K562 (cell line): ENCODE measurements around the gene KCP. TPM values are rescaled to one million over a fixed set of nuclear protein-coding genes. Genes with fewer than 3 reads are reported as not detected.

Source experiments
- ARNT ChIP-seq, 2 experiments: fragments of 450-650 bp; IDR thresholded peaks; 2 replicates each; pipeline ENCODE4 v1.6.1; 2016; ENCODE audit warnings: mild to moderate bottlenecking in 1 of 2
- CBX3 ChIP-seq, 2 experiments: IDR thresholded peaks; 1 replicate in 1 of 2; 2 replicates in 1 of 2; pipeline ENCODE4 v1.6.1; 2012; ENCODE audit warnings: inconsistent platforms in 2 of 2, low read length in 2 of 2, borderline replicate concordance in 1 of 2, control low read depth in 1 of 2
- CCAR2 ChIP-seq: fragments of 200-400 bp; formaldehyde crosslinking; IDR thresholded peaks from 2 replicates; pipeline ENCODE4 v1.6.1; 2017; ENCODE audit warnings: mild to moderate bottlenecking, low read depth, low read length
- FOXA3 ChIP-seq, 2 experiments: fragments of 450-650 bp in 1 of 2; sonication (generic) in 1 of 2; formaldehyde crosslinking; IDR thresholded peaks in 1 of 2; conservative IDR thresholded peaks in 1 of 2; 2 replicates each; pipeline versions ENCODE4 v1.4.0 to v1.8.0; 2020 to 2022; ENCODE audit warnings: mild to moderate bottlenecking in 2 of 2, missing genetic modification reagents in 1 of 2
- FOXK1 ChIP-seq: sonication (generic); formaldehyde crosslinking; IDR thresholded peaks from 2 replicates; pipeline ENCODE4 v1.8.0; 2022; ENCODE audit warnings: missing genetic modification reagents, mild to moderate bottlenecking, borderline replicate concordance
- GABPA ChIP-seq: fragments of 200-800 bp; sonication (Bioruptor generic); conservative IDR thresholded peaks from 2 replicates; pipeline ENCODE4 v1.6.1; 2016; ENCODE audit warnings: low read depth, missing genetic modification characterization, missing compliant biosample characterization
- HNRNPK ChIP-seq: fragments of 200-400 bp; formaldehyde crosslinking; IDR thresholded peaks from one replicate; pipeline ENCODE4 v1.6.1; 2018; ENCODE audit warnings: mild to moderate bottlenecking, low read depth, low read length; ENCODE audit not compliant: poor library complexity, severe bottlenecking
- ILF3 ChIP-seq: fragments of 450-650 bp; IDR thresholded peaks from 2 replicates; pipeline ENCODE4 v1.6.1; 2018; ENCODE audit warnings: antibody characterized with exemption, mild to moderate bottlenecking, moderate library complexity, borderline replicate concordance
- JUNB ChIP-seq: fragments of 450-650 bp; formaldehyde crosslinking; conservative IDR thresholded peaks from 2 replicates; pipeline ENCODE4 v1.4.0; 2020; ENCODE audit warnings: mild to moderate bottlenecking
- KLF1 ChIP-seq: fragments of 450-650 bp; IDR thresholded peaks from 2 replicates; pipeline ENCODE4 v1.6.1; 2016; ENCODE audit warnings: missing genetic modification characterization, missing compliant biosample characterization
- NBN ChIP-seq: fragments of 450-650 bp; IDR thresholded peaks from 2 replicates; pipeline ENCODE4 v1.6.1; 2016; ENCODE audit warnings: low read depth, mild to moderate bottlenecking
- NCOA1 ChIP-seq: fragments of 450-650 bp; IDR thresholded peaks from 2 replicates; pipeline ENCODE4 v1.6.1; 2016; ENCODE audit warnings: low read depth
- PHB2 ChIP-seq: fragments of 450-650 bp; IDR thresholded peaks from 2 replicates; pipeline ENCODE4 v1.6.1; 2017; ENCODE audit warnings: low read depth
- PML ChIP-seq: IDR thresholded peaks from 2 replicates; pipeline ENCODE4 v1.6.1; 2012; ENCODE audit warnings: low read length, inconsistent platforms
- RFX5 ChIP-seq: IDR thresholded peaks from 2 replicates; pipeline ENCODE4 v1.6.1; 2011; ENCODE audit warnings: low read depth, mild to moderate bottlenecking, improper control_type of control experiment, low read length
- SIN3A ChIP-seq, 2 experiments: fragments of 150-350 bp in 1 of 2; IDR thresholded peaks; 2 replicates each; pipeline ENCODE4 v1.6.1; 2011 to 2016; ENCODE audit warnings: borderline replicate concordance in 2 of 2, low read depth in 2 of 2, low read length in 2 of 2, mild to moderate bottlenecking in 2 of 2, moderate library complexity in 2 of 2; ENCODE audit not compliant: control insufficient read depth in 1 of 2
- SMC3 ChIP-seq: conservative IDR thresholded peaks from 2 replicates; pipeline ENCODE4 v1.6.1; 2011; ENCODE audit warnings: low read depth, low read length, improper control_type of control experiment; ENCODE audit not compliant: insufficient read depth
- TAF15 ChIP-seq: fragments of 200-400 bp; formaldehyde crosslinking; IDR thresholded peaks from 2 replicates; pipeline ENCODE4 v1.6.1; 2017; ENCODE audit warnings: mild to moderate bottlenecking, low read depth, low read length, moderate library complexity
- ZNF354B ChIP-seq: fragments of 250-450 bp; sonication (Bioruptor Pico); IDR thresholded peaks from 2 replicates; pipeline ENCODE4 v1.4.0; 2020
- ZNF668 ChIP-seq: fragments of 250-450 bp; sonication (Bioruptor Pico); IDR thresholded peaks from 2 replicates; pipeline ENCODE4 v1.8.0; 2022; ENCODE audit warnings: mild to moderate bottlenecking, inconsistent platforms
- polyA plus RNA-seq, 8 experiments: library from polyadenylated mRNA; depleted of rRNA in 4 of 8; stranded (reverse) in 5 of 8; unstranded in 3 of 8; fragments of >200 nt; fragmentation: Nextera tagmentation in 2 of 8; fragmentation: Illumina TruSeq in 1 of 8; extraction: Ambion mirVana in 2 of 8; extraction: Trizol in 1 of 8; gene quantifications; 2 replicates each; pipeline versions ENCODE4 v1.2.1 to v1.2.3, GENCODE V29; 2011 to 2014; ENCODE audit warnings: inconsistent platforms in 1 of 8, missing spikeins in 1 of 8
- total RNA-seq, 7 experiments: library from RNA; depleted of rRNA in 6 of 7; stranded (reverse); fragments of >200 nt in 6 of 7; fragmentation: Illumina TruSeq in 2 of 7; extraction: Trizol in 2 of 7; gene quantifications; 2 replicates each; pipeline versions ENCODE4 v1.2.1 to v1.2.3, GENCODE V29; 2011 to 2021; ENCODE audit warnings: low replicate concordance in 1 of 7
- TF ChIP-seq, protein P1 (sequence below): fragments of 250-450 bp; sonication (Bioruptor Pico); IDR thresholded peaks from 2 replicates; pipeline ENCODE4 v1.6.1; 2021; ENCODE audit warnings: mild to moderate bottlenecking
- TF ChIP-seq, protein P2 (sequence below): sonication (generic); formaldehyde crosslinking; IDR thresholded peaks from 2 replicates; pipeline ENCODE4 v1.8.0; 2023; ENCODE audit warnings: missing genetic modification reagents, mild to moderate bottlenecking, borderline replicate concordance

Gene KCP
- total and polyA plus RNA-seq, 9 of the 15 experiments (the other 6 are each of a cell fraction or from before 2014, with no cell fraction given): 0.06 to 0.17 (median 0.12) TPM; not detected in 3

DNA sequence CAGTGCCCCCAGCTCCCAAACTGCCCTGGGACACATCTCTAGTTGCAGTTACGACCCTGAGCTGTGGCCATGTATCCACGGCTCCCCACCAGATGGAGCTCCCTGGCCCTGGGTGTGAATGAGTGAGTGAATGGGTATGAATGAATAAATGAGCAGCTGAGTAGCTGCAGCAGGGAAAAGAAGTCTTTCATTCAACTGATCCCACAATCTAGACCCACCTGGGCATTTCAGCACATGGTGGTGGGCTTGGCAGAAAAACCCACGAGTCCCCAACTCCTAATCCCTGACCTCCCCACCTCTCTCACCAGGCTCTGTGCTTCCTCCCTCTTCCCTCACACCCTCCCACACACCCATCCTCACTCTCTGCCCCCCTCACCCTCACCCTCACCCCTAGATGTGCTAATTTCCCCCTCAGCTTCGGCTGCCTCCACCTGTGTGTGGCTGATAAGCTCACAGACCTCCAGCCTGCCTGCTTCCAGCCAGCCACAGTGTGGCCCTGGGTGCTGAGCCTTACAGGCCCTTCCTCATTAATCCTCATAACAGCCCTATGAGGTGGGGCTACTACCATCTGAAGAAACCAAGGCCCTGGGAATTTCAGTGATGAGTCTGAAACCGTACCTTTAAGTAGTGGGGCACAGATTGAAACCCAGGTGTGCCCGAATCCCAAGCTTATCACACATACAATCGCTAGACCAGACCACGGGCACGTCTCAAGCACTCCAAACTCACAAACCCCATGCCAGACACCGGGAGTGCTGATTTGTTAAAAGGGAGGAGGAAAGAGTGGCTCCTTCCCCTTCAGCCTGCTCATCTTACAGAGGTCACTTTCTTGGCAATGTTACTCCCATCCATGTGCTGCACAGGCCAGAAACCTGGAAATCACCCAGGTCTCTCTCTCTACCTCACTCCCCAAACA, 50.1 kb downstream of the KCP start (continued):
- TF ChIP-seq ARNT (IDR thresholded peaks at IDR 0.05): peak; percentile 63 to 96; a peak in 3 of 4 replicates
- no peak for TF ChIP-seq ZNF354B (CRISPR knock-in tag)
- TF ChIP-seq, protein P1, sequence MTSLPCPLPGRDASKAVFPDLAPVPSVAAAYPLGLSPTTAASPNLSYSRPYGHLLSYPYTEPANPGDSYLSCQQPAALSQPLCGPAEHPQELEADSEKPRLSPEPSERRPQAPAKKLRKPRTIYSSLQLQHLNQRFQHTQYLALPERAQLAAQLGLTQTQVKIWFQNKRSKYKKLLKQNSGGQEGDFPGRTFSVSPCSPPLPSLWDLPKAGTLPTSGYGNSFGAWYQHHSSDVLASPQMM (CRISPR knock-in tag): no peak
- TF ChIP-seq ILF3: 0 out of 2 replicates have a peak, but pooled peaks have one; percentile 14
- TF ChIP-seq NCOA1: peak; percentile 89; the same call in 1 of the 2 replicates
- TF ChIP-seq KLF1 (tag): no peak
- peak in 1 of 2 experiments; percentile 74; a peak in 1 of 4 replicates for TF ChIP-seq SIN3A (IDR thresholded peaks at IDR 0.05; ENCODE audit: borderline replicate concordance in 2 of 2, control insufficient read depth in 1 of 2, low read depth in 2 of 2, low read length in 2 of 2)
- TF ChIP-seq, protein P2, sequence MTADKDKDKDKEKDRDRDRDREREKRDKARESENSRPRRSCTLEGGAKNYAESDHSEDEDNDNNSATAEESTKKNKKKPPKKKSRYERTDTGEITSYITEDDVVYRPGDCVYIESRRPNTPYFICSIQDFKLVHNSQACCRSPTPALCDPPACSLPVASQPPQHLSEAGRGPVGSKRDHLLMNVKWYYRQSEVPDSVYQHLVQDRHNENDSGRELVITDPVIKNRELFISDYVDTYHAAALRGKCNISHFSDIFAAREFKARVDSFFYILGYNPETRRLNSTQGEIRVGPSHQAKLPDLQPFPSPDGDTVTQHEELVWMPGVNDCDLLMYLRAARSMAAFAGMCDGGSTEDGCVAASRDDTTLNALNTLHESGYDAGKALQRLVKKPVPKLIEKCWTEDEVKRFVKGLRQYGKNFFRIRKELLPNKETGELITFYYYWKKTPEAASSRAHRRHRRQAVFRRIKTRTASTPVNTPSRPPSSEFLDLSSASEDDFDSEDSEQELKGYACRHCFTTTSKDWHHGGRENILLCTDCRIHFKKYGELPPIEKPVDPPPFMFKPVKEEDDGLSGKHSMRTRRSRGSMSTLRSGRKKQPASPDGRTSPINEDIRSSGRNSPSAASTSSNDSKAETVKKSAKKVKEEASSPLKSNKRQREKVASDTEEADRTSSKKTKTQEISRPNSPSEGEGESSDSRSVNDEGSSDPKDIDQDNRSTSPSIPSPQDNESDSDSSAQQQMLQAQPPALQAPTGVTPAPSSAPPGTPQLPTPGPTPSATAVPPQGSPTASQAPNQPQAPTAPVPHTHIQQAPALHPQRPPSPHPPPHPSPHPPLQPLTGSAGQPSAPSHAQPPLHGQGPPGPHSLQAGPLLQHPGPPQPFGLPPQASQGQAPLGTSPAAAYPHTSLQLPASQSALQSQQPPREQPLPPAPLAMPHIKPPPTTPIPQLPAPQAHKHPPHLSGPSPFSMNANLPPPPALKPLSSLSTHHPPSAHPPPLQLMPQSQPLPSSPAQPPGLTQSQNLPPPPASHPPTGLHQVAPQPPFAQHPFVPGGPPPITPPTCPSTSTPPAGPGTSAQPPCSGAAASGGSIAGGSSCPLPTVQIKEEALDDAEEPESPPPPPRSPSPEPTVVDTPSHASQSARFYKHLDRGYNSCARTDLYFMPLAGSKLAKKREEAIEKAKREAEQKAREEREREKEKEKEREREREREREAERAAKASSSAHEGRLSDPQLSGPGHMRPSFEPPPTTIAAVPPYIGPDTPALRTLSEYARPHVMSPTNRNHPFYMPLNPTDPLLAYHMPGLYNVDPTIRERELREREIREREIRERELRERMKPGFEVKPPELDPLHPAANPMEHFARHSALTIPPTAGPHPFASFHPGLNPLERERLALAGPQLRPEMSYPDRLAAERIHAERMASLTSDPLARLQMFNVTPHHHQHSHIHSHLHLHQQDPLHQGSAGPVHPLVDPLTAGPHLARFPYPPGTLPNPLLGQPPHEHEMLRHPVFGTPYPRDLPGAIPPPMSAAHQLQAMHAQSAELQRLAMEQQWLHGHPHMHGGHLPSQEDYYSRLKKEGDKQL (CRISPR knock-in tag): no peak
- peak; percentile 73; the same call in 1 of the 2 replicates for TF ChIP-seq FOXK1
- peak; percentile 95 for TF ChIP-seq NBN
- TF ChIP-seq PHB2: peak; percentile 92
- TF ChIP-seq HNRNPK: no peak
- TF ChIP-seq PML: peak; percentile 93
- TF ChIP-seq ZNF668: no peak
- 0 out of 2 replicates have a peak, but pooled peaks have one; percentile 4 for TF ChIP-seq JUNB (CRISPR knock-in tag)
- TF ChIP-seq CBX3 (IDR thresholded peaks at IDR 0.05; ENCODE audit: borderline replicate concordance in 1 of 2, low read length in 2 of 2): peak in 1 of 2 experiments; percentile 82; a peak in 2 of 3 replicates
- peak in 1 of 2 experiments; percentile 85; a peak in 1 of 4 replicates for TF ChIP-seq FOXA3 (CRISPR knock-in tag; conservative IDR thresholded peaks at IDR 0.05 in 1 of 2, IDR thresholded peaks at IDR 0.05 in 1 of 2)
- TF ChIP-seq SMC3: peak; percentile 4; the same call in 1 of the 2 replicates
- TF ChIP-seq TAF15: no peak
- no peak for TF ChIP-seq RFX5
- no peak for TF ChIP-seq GABPA (tag)
- peak; percentile 72 for TF ChIP-seq CCAR2
